ENCODE measurements around the gene DYNC2I2. TPM values are rescaled to one million over a fixed set of nuclear protein-coding genes. Genes with fewer than 3 reads are reported as not detected.

Gene DYNC2I2
- total RNA-seq (2014; rRNA removed; shearing (Covaris generic)) (71.8 and 97.6 TPM in 2 replicates), total RNA-seq (2022) (51.6 and 55.5 TPM in 2 replicates), Bru-seq, nascent RNA (percentile 53 among the genes with signal in this experiment), BruChase-seq, experiment 1, labeled RNA remaining after a 6-hour chase (percentile 67 among the genes with signal in this experiment), BruChase-seq, experiment 2, labeled RNA remaining after a 2-hour chase (percentile 58 among the genes with signal in this experiment)
- long read RNA-seq, transcript WDR34-201 (9 exons, 1,755 nt): major isoform, 103 of 186 reads
- long read RNA-seq, partial matches to known transcripts: 7 of 186 reads
- long read RNA-seq, other reads (novel, unspliced or antisense): 76 of 186 reads

DNA sequence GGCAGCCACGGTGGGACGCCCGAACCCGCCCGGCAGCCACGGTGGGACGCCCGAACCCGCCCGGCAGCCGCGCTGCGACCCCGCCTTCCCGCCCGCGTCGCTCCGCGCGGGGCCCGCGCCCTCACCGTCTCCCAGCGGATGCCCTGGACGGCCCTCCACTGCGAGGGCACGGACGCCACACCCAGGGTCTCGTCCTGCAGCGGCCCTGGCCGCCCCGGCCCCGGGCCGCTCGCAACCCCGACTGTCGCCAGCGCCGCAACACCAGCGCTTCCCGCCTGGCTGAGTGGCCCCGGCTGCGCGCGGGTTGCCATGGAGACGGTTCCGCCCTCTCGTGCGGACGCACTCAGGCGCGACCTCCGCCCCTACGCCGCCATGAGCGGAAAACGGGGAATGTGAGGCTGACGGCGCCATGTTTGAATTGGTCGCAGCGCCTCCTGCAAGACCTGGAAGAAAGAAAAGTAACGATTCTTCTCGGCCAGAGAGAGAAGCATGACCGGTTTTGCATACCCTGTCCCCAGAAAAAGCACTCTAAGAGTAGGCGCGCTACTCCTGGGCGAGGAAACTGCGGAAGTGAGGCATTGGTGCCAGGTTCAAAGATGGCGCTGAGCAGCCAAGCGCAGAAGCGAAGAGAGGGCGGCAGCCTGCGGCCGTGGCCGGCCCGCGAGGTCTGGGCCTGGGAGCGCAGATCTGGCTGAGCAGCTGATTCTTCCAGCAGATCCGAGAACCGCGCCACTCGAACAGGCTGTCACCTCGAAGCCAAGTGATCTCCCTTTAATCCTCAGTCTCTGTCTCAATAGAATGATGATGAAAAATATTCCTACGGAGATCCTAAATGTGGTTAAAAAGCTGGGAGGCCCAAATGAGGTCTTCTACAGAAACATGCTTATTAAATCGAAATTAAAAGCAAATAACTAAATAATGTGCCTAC, at the start of gene DYNC2I2:
Gene DYNC2I2, minus strand, starts transcription at position 432 of the 928 bp plus-strand sequence. Its CDS starts 121 bp downstream, at position 311.
- no peaks in the 10 kb centered on the region for H4K20me1 ChIP-seq (ENCODE audit: insufficient read depth, low read length)
- CTCF ChIA-PET (ENCODE audit: unreplicated experiment): interaction anchor here (0.7 kb wide), 1 partner anchor 40 kb away, joined by 4 read pairs; no protein-coding TSS in a partner anchor
- intact Hi-C loops (cut with micrococcal nuclease; ENCODE audit: unreplicated experiment): loop anchor here (1.0 kb wide), 1 partner anchor 28 kb away; no protein-coding TSS in a partner anchor

DNA sequence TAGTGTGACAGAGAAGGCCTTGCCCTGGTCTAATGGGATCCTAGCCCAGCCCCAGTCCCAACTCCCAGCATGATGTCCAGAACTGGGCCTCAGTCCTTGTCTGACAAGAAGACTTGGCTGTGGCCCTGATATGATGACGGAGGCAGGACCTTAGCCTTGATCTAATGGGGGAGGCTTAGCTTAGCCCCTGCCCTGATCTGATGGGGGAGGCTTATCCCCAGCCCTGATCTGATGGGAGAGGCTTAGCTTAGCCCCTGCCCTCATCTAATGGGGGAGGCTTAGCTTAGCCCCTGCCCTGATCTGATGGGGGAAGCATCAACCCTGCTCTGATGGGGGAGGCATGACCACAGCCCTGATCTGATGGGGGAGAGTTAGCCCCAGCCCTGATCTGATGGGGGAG, 49.4 kb upstream of the DYNC2I2 start:
- H3K27ac ChIP-seq (ENCODE audit: low read depth, low read length, poor library complexity, severe bottlenecking): no peak overlapping the region
- H3K9me3 ChIP-seq (ENCODE audit: low read length): no peaks in the 10 kb centered on the region
- POLR2A ChIA-PET: interaction anchor here (0.5 to 0.7 kb wide), 3 partner anchors 8 to 218 kb away, joined by 3 to 7 read pairs (median 3); no protein-coding TSS in a partner anchor
- no peaks in the 10 kb centered on the region for H4K20me1 ChIP-seq (ENCODE audit: insufficient read depth, low read length)
- H3K4me1 ChIP-seq (ENCODE audit: insufficient read depth, low read length, poor library complexity, severe bottlenecking): peaks cover 17% of the 10 kb centered on the region
- CTCF ChIA-PET (ENCODE audit: unreplicated experiment): no interaction called here
- no peaks in the 10 kb centered on the region for H3K79me2 ChIP-seq (ENCODE audit: insufficient read depth, low read depth, low read length)
- no TSS peak for BruUV-seq (replicated peaks)
- DNase-seq (ENCODE audit: low spot score): no peak
- no peak overlapping the region for H2AFZ ChIP-seq (ENCODE audit: low read length)
- H3K9me2 ChIP-seq (ENCODE audit: insufficient read depth, low read length): no peaks in the 10 kb centered on the region
- no peak overlapping the region for H3K4me3 ChIP-seq (ENCODE audit: low read depth, low read length, poor library complexity, severe bottlenecking)
- intact Hi-C loops (cut with micrococcal nuclease; ENCODE audit: unreplicated experiment): no loop called here
- TF ChIP-seq, protein P1, sequence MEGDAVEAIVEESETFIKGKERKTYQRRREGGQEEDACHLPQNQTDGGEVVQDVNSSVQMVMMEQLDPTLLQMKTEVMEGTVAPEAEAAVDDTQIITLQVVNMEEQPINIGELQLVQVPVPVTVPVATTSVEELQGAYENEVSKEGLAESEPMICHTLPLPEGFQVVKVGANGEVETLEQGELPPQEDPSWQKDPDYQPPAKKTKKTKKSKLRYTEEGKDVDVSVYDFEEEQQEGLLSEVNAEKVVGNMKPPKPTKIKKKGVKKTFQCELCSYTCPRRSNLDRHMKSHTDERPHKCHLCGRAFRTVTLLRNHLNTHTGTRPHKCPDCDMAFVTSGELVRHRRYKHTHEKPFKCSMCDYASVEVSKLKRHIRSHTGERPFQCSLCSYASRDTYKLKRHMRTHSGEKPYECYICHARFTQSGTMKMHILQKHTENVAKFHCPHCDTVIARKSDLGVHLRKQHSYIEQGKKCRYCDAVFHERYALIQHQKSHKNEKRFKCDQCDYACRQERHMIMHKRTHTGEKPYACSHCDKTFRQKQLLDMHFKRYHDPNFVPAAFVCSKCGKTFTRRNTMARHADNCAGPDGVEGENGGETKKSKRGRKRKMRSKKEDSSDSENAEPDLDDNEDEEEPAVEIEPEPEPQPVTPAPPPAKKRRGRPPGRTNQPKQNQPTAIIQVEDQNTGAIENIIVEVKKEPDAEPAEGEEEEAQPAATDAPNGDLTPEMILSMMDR (conservative IDR thresholded peaks at IDR 0.05; ENCODE audit: low read length): no peak
- TF ChIP-seq EZH2phosphoT487 (IDR thresholded peaks at IDR 0.05; ENCODE audit: borderline replicate concordance, low read depth, low read length): no peak
- no peak overlapping the region for H3K4me2 ChIP-seq (ENCODE audit: low read length)
- H3K36me3 ChIP-seq (ENCODE audit: insufficient read depth, low read length): no peaks in the 10 kb centered on the region

More for the DNA sequence above, at the start of gene DYNC2I2:
- no TSS peak for BruUV-seq (replicated peaks)
- Histone ChIP-seq H3K9me3 (ENCODE audit: low read length) (no peaks in the 10 kb centered on the region), H3K27ac (ENCODE audit: low read depth, low read length, poor library complexity, severe bottlenecking) (peak within 1 kb of the TSS; percentile 83), H3K4me2 (ENCODE audit: low read length) (peak within 1 kb of the TSS; percentile 69), H3K36me3 (ENCODE audit: insufficient read depth, low read length) (no peaks in the 10 kb centered on the region), H3K79me2 (ENCODE audit: insufficient read depth, low read depth, low read length) (no peaks in the 10 kb centered on the region), H3K4me3 (ENCODE audit: low read depth, low read length, poor library complexity, severe bottlenecking) (peak within 1 kb of the TSS; percentile 81), H2AFZ (ENCODE audit: low read length) (peak within 1 kb of the TSS; percentile 87), H3K4me1 (ENCODE audit: insufficient read depth, low read length, poor library complexity, severe bottlenecking) (peaks cover 12% of the 10 kb centered on the region), H3K9me2 (ENCODE audit: insufficient read depth, low read length) (no peaks in the 10 kb centered on the region)
- peak; percentile 89 for DNase-seq (ENCODE audit: low spot score)
- POLR2A ChIA-PET: no interaction called here
- TF ChIP-seq, protein P1 (conservative IDR thresholded peaks at IDR 0.05; ENCODE audit: low read length): no peak
- TF ChIP-seq EZH2phosphoT487 (IDR thresholded peaks at IDR 0.05; ENCODE audit: borderline replicate concordance, low read depth, low read length): no peak

Data from OCI-LY7 (cell line).